Activated B cell treated with CpG ODN at 0.5 μM for 24 hours (primary cell): ENCODE results near the gene KCTD10. TPM values are rescaled to one million over a fixed set of nuclear protein-coding genes. Genes with fewer than 3 reads are reported as not detected.
"Not testable (repeated sequence)": the region's sequence is repeated elsewhere in the genome, so short reads cannot be mapped to it uniquely, and the experiment has no call there.

Experiments
- ATAC-seq: fragments of 200-7000 bp; cut with Tn5 transposase; one replicate; pipeline ENCODE4 v1.10.0; 2021; ENCODE audit warnings: low read depth, mild to moderate bottlenecking, moderate library complexity
- CTCF ChIA-PET: fragments of 350-600 bp; sonication (Branson Sonifier 250); formaldehyde crosslinking; loops from one replicate; lab custom pipeline; 2021; ENCODE audit warnings: antibody characterized with exemption; lab: Charles Lee
- POLR2A ChIA-PET: fragments of 350-600 bp; sonication (Branson Sonifier 250); formaldehyde crosslinking; loops from one replicate; lab custom pipeline; 2021; ENCODE audit warnings: antibody characterized with exemption; lab: Charles Lee
- DNase-seq: peaks from one replicate; pipeline ENCODE4 v3.0.0; 2022
- H3K27ac Mint-ChIP-seq: one replicate; pipeline ENCODE4 v1.8.0; 2020; ENCODE audit warnings: mixed read lengths
- H3K27me3 Mint-ChIP-seq: one replicate; pipeline ENCODE4 v1.8.0; 2021; ENCODE audit warnings: mixed read lengths
- H3K36me3 Mint-ChIP-seq: one replicate; pipeline ENCODE4 v1.8.0; 2021; ENCODE audit warnings: low read depth, mixed read lengths
- H3K4me1 Mint-ChIP-seq: one replicate; pipeline ENCODE4 v1.8.0; 2021; ENCODE audit warnings: mixed read lengths
- H3K4me3 Mint-ChIP-seq: one replicate; pipeline ENCODE4 v1.8.0; 2020; ENCODE audit warnings: mild to moderate bottlenecking, mixed read lengths
- H3K9me3 Mint-ChIP-seq: one replicate; pipeline ENCODE4 v1.8.0; 2020; ENCODE audit warnings: mixed read lengths
- intact Hi-C: fragments of 100-400 bp; cut with micrococcal nuclease; formaldehyde crosslinking; loops from one replicate; pipeline ENCODE4 v1.15.1; 2024
- total RNA-seq: library from RNA; stranded (reverse); gene quantifications from 2 replicates; pipeline ENCODE4 v1.2.3, GENCODE V29; 2022
- TF ChIP-seq, protein P1 (sequence below): fragments of 200-600 bp; IDR thresholded peaks from one replicate; pipeline ENCODE4 v1.8.0; 2022; ENCODE audit warnings: antibody characterized with exemption, mild to moderate bottlenecking

The KCTD10 gene
- total RNA-seq, 1 donor from 2014 or later, result 38.7 TPM

DNA sequence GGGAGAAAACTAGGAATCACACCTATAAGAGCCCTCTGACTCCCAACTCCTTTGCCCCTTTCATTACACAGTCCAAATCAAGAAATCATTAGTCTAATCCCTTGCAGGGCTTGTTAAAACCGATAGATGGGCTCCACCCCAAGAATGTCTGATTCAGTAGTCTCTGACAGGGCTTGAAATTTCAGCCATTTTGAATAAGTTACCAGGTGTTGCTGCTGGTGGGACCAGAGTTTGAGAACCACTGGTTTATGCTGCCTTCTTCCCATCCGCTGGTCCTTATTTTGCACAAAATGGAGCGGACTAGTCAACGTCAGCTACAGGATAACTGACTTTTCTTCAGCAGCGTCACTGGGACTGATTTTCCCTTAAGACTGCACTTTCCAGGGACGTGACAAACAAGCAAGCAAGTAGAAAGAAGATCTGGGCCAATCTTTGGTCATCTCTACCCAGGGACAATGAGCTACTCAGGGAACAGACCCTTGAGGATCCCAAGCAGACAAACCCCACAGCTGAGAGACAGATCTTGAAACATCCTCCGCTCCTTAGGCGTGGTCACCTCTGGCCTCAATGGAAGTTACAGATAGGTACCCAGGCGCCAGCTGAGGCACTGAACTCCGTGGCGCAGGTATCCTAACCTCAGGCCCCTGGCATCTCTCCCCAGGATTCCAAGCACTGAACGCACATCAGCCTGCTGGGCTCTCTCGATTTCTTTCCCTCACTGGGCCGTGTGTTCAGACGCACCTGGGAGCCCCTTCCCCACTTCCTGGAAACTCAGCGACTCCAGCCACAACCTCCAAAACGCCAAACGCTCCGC, 900 bp downstream of the KCTD10 start:
- peaks cover 38% of the 10 kb centered on the region for H3K4me1 Mint-ChIP-seq
- TF ChIP-seq, protein P1, sequence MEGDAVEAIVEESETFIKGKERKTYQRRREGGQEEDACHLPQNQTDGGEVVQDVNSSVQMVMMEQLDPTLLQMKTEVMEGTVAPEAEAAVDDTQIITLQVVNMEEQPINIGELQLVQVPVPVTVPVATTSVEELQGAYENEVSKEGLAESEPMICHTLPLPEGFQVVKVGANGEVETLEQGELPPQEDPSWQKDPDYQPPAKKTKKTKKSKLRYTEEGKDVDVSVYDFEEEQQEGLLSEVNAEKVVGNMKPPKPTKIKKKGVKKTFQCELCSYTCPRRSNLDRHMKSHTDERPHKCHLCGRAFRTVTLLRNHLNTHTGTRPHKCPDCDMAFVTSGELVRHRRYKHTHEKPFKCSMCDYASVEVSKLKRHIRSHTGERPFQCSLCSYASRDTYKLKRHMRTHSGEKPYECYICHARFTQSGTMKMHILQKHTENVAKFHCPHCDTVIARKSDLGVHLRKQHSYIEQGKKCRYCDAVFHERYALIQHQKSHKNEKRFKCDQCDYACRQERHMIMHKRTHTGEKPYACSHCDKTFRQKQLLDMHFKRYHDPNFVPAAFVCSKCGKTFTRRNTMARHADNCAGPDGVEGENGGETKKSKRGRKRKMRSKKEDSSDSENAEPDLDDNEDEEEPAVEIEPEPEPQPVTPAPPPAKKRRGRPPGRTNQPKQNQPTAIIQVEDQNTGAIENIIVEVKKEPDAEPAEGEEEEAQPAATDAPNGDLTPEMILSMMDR, result no peak
- POLR2A ChIA-PET, result interaction anchor here (0.6 to 1.1 kb wide), 2 partner anchors 97 to 1101 kb away, joined by 5 read pairs; partner anchors contain the start of genes MMAB and MVK

DNA sequence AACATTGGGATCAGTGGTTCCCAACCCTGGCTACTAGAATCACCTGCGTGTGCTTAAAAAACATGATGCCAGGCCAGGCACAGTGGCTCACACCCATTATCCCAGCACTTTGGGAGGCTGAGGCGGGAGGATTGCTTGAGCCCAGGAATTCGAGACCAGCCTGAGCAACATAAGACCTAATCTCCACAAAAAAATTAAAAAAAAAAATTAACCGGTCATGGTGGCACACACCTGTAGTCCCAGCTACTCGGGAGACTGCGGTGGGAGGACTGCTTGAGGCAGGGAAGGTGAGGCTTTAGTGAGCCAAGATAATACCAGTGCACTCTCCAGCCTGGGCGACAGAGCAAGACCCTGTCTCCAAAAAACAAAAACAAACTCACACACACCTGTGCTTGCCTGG, 2.0 kb downstream of the KCTD10 start:
- Mint-ChIP-seq H3K36me3 (peaks cover 12% of the 10 kb centered on the region), H3K4me1 (peaks cover 42% of the 10 kb centered on the region), H3K4me3 (no peak overlapping the region), H3K27ac (no peak overlapping the region), H3K27me3 (no peaks in the 10 kb centered on the region), H3K9me3 (no peaks in the 10 kb centered on the region)
- intact Hi-C loops, result loop anchor here (5.0 kb wide), 1 partner anchor 423 kb away; the partner anchor contains the start of gene USP30
- ATAC-seq (no peak), DNase-seq (no peak)
- TF ChIP-seq, protein P1, result no peak
- ChIA-PET CTCF (no interaction called here), POLR2A (no interaction called here)

More for the DNA sequence above, 900 bp downstream of the KCTD10 start:
- Mint-ChIP-seq H3K27me3 (no peaks in the 10 kb centered on the region), H3K4me3 (peak overlapping the region; percentile 99), H3K36me3 (peaks cover 10% of the 10 kb centered on the region), H3K27ac (peak overlapping the region; percentile 98), H3K9me3 (no peaks in the 10 kb centered on the region)
- CTCF ChIA-PET, result no interaction called here
- intact Hi-C loops, result loop anchor here (5.0 kb wide), 1 partner anchor 424 kb away; the partner anchor contains the start of gene USP30
- DNase-seq (no peak), ATAC-seq (no peak)

DNA sequence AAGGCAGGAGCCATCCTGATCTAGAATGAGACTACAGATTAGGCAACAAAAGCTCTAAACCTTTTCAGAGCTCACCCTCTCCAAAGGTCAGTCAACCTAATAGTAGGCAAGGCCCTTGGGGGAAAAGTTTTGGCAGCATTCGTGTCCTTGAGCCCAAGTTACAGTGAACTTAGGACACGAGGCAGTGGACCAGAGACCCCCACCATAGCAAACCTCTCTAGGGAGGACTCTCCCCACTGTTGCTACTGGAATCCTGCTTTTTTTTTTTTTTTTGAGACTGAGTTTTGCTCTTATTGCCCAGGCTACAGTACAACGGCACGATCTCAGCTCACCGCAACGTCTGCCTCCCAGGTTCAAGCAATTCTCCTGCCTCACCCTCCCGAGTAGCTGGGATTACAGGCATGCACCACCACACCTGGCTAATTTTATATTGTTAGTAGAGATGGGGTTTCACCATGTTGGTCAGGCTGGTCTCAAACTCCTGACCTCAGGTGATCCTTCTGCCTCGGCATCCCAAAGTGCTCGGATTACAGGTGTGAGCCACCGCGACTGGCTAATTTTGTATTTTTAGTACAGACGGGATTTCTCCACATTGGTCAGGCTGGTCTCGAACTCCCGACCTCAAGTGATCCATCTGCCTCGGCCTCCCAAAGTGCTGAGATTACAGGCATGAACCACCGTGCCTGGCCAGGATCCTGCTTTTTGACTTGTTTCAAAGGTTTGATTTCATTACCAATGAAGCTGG, 3.4 kb downstream of the KCTD10 start:
- peaks cover 34% of the 10 kb centered on the region for H3K4me1 Mint-ChIP-seq
- H3K27me3 Mint-ChIP-seq, H3K9me3 Mint-ChIP-seq, DNase-seq, CTCF ChIA-PET, intact Hi-C loops, ATAC-seq, H3K27ac Mint-ChIP-seq, POLR2A ChIA-PET, H3K4me3 Mint-ChIP-seq: not testable (repeated sequence)
- peaks cover 18% of the 10 kb centered on the region for H3K36me3 Mint-ChIP-seq

DNA sequence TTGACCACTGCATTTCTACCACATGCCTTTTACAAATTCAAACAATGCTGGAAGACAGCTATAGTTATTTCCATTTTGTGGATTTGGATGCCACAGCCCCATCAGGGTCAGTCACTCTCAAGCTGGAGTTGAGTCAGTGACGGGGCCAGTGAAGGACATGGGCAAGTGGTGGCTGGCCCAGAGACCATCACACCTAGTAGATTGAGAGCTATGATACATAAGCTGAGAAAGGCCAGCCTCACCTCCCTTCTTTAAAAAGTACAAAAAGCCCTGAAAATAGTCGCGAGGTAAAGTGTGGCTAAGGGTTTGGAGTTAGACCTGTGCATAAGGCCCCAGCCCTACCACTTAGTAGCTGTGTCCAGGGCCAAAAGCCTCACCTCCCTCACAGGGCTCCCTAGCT, 4.1 kb downstream of the KCTD10 start:
- CTCF ChIA-PET, result no interaction called here
- no peak for DNase-seq
- intact Hi-C loops, result no loop called here
- Mint-ChIP-seq H3K27me3 (no peaks in the 10 kb centered on the region), H3K9me3 (no peaks in the 10 kb centered on the region), H3K36me3 (peaks cover 24% of the 10 kb centered on the region), H3K4me1 (peaks cover 29% of the 10 kb centered on the region), H3K4me3 (no peak overlapping the region), H3K27ac (no peak overlapping the region)
- TF ChIP-seq, protein P1, result no peak
- ATAC-seq, result no peak
- POLR2A ChIA-PET, result no interaction called here

DNA sequence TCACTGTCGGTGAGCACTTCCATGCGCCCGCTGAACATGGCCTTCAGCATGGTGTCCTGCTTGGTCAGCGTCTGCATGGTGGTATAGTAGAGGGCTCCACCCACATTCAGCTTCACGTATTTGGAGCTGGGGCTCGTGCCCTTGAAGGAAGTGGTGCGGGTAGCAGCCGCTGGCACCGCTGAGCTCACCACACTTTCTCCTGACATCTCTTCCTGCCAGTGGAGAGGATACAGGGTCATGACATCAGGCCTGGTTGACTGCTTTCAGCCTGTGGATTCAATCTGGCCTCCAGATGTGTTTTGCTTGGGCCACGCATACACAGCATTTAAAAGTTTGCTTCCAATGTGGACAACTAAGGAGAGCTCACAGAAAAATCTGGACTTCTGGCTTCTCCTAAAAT, 7.6 kb downstream of the KCTD10 start:
- TF ChIP-seq, protein P1, result no peak
- ATAC-seq, result no peak
- Mint-ChIP-seq H3K27ac (no peak overlapping the region), H3K4me3 (no peak overlapping the region), H3K9me3 (no peaks in the 10 kb centered on the region), H3K36me3 (peaks cover 44% of the 10 kb centered on the region), H3K4me1 (peaks cover 5% of the 10 kb centered on the region), H3K27me3 (no peaks in the 10 kb centered on the region)
- CTCF ChIA-PET, result no interaction called here
- POLR2A ChIA-PET, result no interaction called here
- DNase-seq, result no peak
- intact Hi-C loops, result no loop called here
